Measurements from ENCODE around the gene SERPINE1.
A peak's percentile ranks its signal among the peaks of the same experiment; 100 is the strongest.

Gene SERPINE1

GRCh38 chr7:101163279-101164070 lies 36.6 kb downstream of the SERPINE1 start (continued):
- TF ChIP-seq ZNF639 (tag by site-specific recombination; IDR thresholded peaks at IDR 0.05): no peak
- no peak for TF ChIP-seq PRDM2 (tag by site-specific recombination; IDR thresholded peaks at IDR 0.05; ENCODE audit: borderline replicate concordance)
- TF ChIP-seq ZNF560 (tag by site-specific recombination; IDR thresholded peaks at IDR 0.05; ENCODE audit: borderline replicate concordance): no peak
- TF ChIP-seq ZNF280D (tag by site-specific recombination; IDR thresholded peaks at IDR 0.05): no peak
- no peak for TF ChIP-seq ZNF571 (tag by site-specific recombination; IDR thresholded peaks at IDR 0.05)
- TF ChIP-seq ZNF311 (tag by site-specific recombination; IDR thresholded peaks at IDR 0.05; ENCODE audit: borderline replicate concordance): no peak
- TF ChIP-seq ZNF2 (tag by site-specific recombination; IDR thresholded peaks at IDR 0.05): no peak
- TF ChIP-seq ZNF555 (tag by site-specific recombination; conservative IDR thresholded peaks at IDR 0.05): no peak
- TF ChIP-seq ZNF488 (tag by site-specific recombination; IDR thresholded peaks at IDR 0.05): no peak
- no peak; the same call in 1 of the 2 replicates for TF ChIP-seq ZNF843 (tag by site-specific recombination; IDR thresholded peaks at IDR 0.05)
- TF ChIP-seq ZNF148 (tag by site-specific recombination; IDR thresholded peaks at IDR 0.05; ENCODE audit: borderline replicate concordance): no peak
- peak; percentile 39; the same call in 1 of the 2 replicates for TF ChIP-seq ZNF501 (tag by site-specific recombination; IDR thresholded peaks at IDR 0.05)
- no peak for TF ChIP-seq ZNF610 (tag by site-specific recombination; IDR thresholded peaks at IDR 0.05; ENCODE audit: borderline replicate concordance)
- no peak for TF ChIP-seq PRDM10 (tag by site-specific recombination; IDR thresholded peaks at IDR 0.05)
- TF ChIP-seq ZNF24 (tag by site-specific recombination; IDR thresholded peaks at IDR 0.05): peak; percentile 26
- TF ChIP-seq ZNF677 (tag by site-specific recombination; IDR thresholded peaks at IDR 0.05): no peak
- peak; percentile 49; the same call in 1 of the 2 replicates for TF ChIP-seq ZIC2 (tag by site-specific recombination; IDR thresholded peaks at IDR 0.05)
- no peak for TF ChIP-seq BCL11B (tag by site-specific recombination; IDR thresholded peaks at IDR 0.05; ENCODE audit: low read depth)
- no peak for TF ChIP-seq ZNF521 (tag by site-specific recombination; IDR thresholded peaks at IDR 0.05)
- TF ChIP-seq ZNF654 (tag by site-specific recombination; IDR thresholded peaks at IDR 0.05; ENCODE audit: low read depth): no peak
- no peak for TF ChIP-seq ZNF658 (tag by site-specific recombination; IDR thresholded peaks at IDR 0.05)

All from HEK293 (cell line).